B cell (primary cell): ENCODE measurements around the gene WBP4. TPM values are rescaled to one million over a fixed set of nuclear protein-coding genes. Genes with fewer than 3 reads are reported as not detected.

Experiments
- ATAC-seq: fragments of 200-7000 bp; cut with Tn5 transposase; one replicate; pipeline ENCODE4 v1.10.0; 2021; ENCODE audit warnings: low read depth, mild to moderate bottlenecking, moderate number of reproducible peaks, moderate library complexity
- CTCF ChIA-PET: fragments of 350-600 bp; sonication (Branson Sonifier 250); formaldehyde crosslinking; loops from one replicate; lab custom pipeline; 2021; ENCODE audit warnings: antibody characterized with exemption, inconsistent platforms; lab: Charles Lee
- POLR2A ChIA-PET: fragments of 350-600 bp; sonication (Branson Sonifier 250); formaldehyde crosslinking; loops from one replicate; lab custom pipeline; 2021; ENCODE audit warnings: antibody characterized with exemption; lab: Charles Lee
- DNase-seq: peaks from one replicate; pipeline ENCODE4 v3.0.0; 2013
- H2AFZ ChIP-seq: 2 replicates; pipeline ENCODE4 v1.6.1; 2012; ENCODE audit warnings: mild to moderate bottlenecking, low read depth, low read length; ENCODE audit not compliant: insufficient read depth, poor library complexity, severe bottlenecking
- H3K27ac ChIP-seq, 2 donors: 1 replicate in 1 of 2; 2 replicates in 1 of 2; pipeline ENCODE4 v1.5.1; 2012 to 2013; ENCODE audit warnings: low read length in 2 of 2, mild to moderate bottlenecking in 2 of 2, moderate library complexity in 1 of 2
- H3K27me3 ChIP-seq, 4 experiments: fragments of 200-600 bp in 1 of 4; sonication (generic) in 1 of 4; replicated peaks in 1 of 4; 1 replicate in 2 of 4; 2 replicates in 2 of 4; pipeline versions ENCODE4 v1.6.1 to v1.7.0; 2013 to 2016; ENCODE audit warnings: low read length in 3 of 4, mild to moderate bottlenecking in 2 of 4, mixed read lengths in 1 of 4, moderate library complexity in 1 of 4; ENCODE audit not compliant: insufficient read depth in 4 of 4, control insufficient read depth in 3 of 4; ENCODE audit errors: control extremely low read depth in 1 of 4
- H3K36me3 ChIP-seq, 2 experiments: replicated peaks in 1 of 2; 1 replicate in 1 of 2; 2 replicates in 1 of 2; pipeline versions ENCODE4 v1.6.1 to v1.7.1; 2013; ENCODE audit warnings: low read length in 1 of 2; ENCODE audit not compliant: insufficient read depth in 2 of 2, control insufficient read depth in 1 of 2; ENCODE audit errors: control extremely low read depth in 1 of 2, extremely low read depth in 1 of 2
- H3K4me1 ChIP-seq, 2 donors: fragments of 200-600 bp in 1 of 2; sonication (generic) in 1 of 2; 1 replicate in 1 of 2; 2 replicates in 1 of 2; pipeline versions ENCODE4 v1.5.1 to v1.6.1; 2013 to 2017; ENCODE audit warnings: low read length in 2 of 2; ENCODE audit not compliant: control insufficient read depth in 2 of 2, insufficient read depth in 2 of 2
- H3K4me2 ChIP-seq: replicated peaks from 2 replicates; pipeline ENCODE3; 2012; ENCODE audit warnings: mild to moderate bottlenecking, low read depth, low read length; ENCODE audit not compliant: poor library complexity, severe bottlenecking
- H3K4me3 ChIP-seq, 5 experiments: fragments of 200-600 bp in 1 of 5; sonication (generic) in 1 of 5; 1 replicate in 3 of 5; 2 replicates in 2 of 5; pipeline versions ENCODE4 v1.5.1 to v1.7.0; 2011 to 2016; ENCODE audit warnings: low read length in 4 of 5, mild to moderate bottlenecking in 4 of 5, low read depth in 2 of 5, control low read depth in 1 of 5, moderate library complexity in 1 of 5; ENCODE audit not compliant: insufficient read depth in 1 of 5; ENCODE audit errors: control extremely low read depth in 1 of 5, extremely low read depth in 1 of 5
- H3K79me2 ChIP-seq: fragments of 200-600 bp; sonication (generic); one replicate; pipeline ENCODE4 v1.6.0; 2016; ENCODE audit warnings: low read length; ENCODE audit not compliant: control insufficient read depth, insufficient read depth
- H3K9ac ChIP-seq: fragments of 200-600 bp; sonication (generic); 2 replicates; pipeline ENCODE4 v1.6.1; 2017; ENCODE audit warnings: mild to moderate bottlenecking, low read length, moderate library complexity
- H3K9me3 ChIP-seq, 3 donors: one replicate each; pipeline versions ENCODE4 v1.6.1 to v1.7.1; 2013; ENCODE audit warnings: low read length in 2 of 3; ENCODE audit not compliant: control insufficient read depth in 2 of 3, insufficient read depth in 1 of 3; ENCODE audit errors: control extremely low read depth in 1 of 3
- H4K20me1 ChIP-seq: 2 replicates; pipeline ENCODE4 v1.6.0; 2012; ENCODE audit warnings: mild to moderate bottlenecking, low read length; ENCODE audit not compliant: insufficient read depth, control insufficient read depth, poor library complexity, severe bottlenecking
- H3K27ac Mint-ChIP-seq: one replicate; pipeline ENCODE4 v1.8.0; 2021; ENCODE audit warnings: mixed read lengths
- H3K27me3 Mint-ChIP-seq: one replicate; pipeline ENCODE4 v1.8.0; 2021; ENCODE audit warnings: mixed read lengths
- H3K4me1 Mint-ChIP-seq: one replicate; pipeline ENCODE4 v1.8.0; 2021; ENCODE audit warnings: mixed read lengths
- H3K4me3 Mint-ChIP-seq: one replicate; pipeline ENCODE4 v1.8.0; 2021; ENCODE audit warnings: mixed read lengths
- H3K9me3 Mint-ChIP-seq: one replicate; pipeline ENCODE4 v1.8.0; 2022; ENCODE audit warnings: mixed read lengths; ENCODE audit not compliant: insufficient read depth
- CTCF ChIP-seq: fragments of 200-600 bp; IDR thresholded peaks from one replicate; pipeline ENCODE4 v1.8.0; 2022; ENCODE audit warnings: antibody characterized with exemption, mild to moderate bottlenecking
- EZH2 ChIP-seq: IDR thresholded peaks from 2 replicates; pipeline ENCODE4 v1.6.1; 2012; ENCODE audit warnings: borderline replicate concordance, low read depth, mild to moderate bottlenecking, moderate library complexity, low read length; ENCODE audit not compliant: insufficient read depth, poor library complexity, severe bottlenecking
- WGBS: methylation state at CpG from one replicate; pipeline ENCODE4 v1.1.5; 2013; ENCODE audit warnings: missing lambda C conversion rate; ENCODE audit not compliant: insufficient coverage; 5-methylcytosine and 5-hydroxymethylcytosine counted together
- intact Hi-C: fragments of 100-400 bp; cut with micrococcal nuclease; formaldehyde crosslinking; loops from one replicate; pipeline ENCODE4 v1.10.0; 2022
- polyA plus RNA-seq: library from polyadenylated mRNA; depleted of rRNA; stranded (reverse); fragments of >200 nt; gene quantifications from 2 replicates; pipeline ENCODE4 v1.2.3, GENCODE V29; 2012
- total RNA-seq, 2 donors: library from RNA; stranded (reverse); fragments of 120-200 nt in 1 of 2; gene quantifications; 1 replicate in 1 of 2; 2 replicates in 1 of 2; pipeline versions ENCODE4 v1.2.3 to v1.2.4, GENCODE V29; 2013 to 2022

Gene WBP4
- total and polyA plus RNA-seq, 2 donors (not counting 1 experiment from before 2014, with no cell fraction given), result 1.8 to 10.4 TPM

GRCh38 chr13:41052441-41052840 is 8.9 kb upstream of the WBP4 start:
- Histone ChIP-seq H3K36me3 (no peaks in the 10 kb centered on the region), H3K4me1 (peaks cover 31 to 38% of the 10 kb centered on the region in 2 donors), H3K9ac (no peak overlapping the region), H2AFZ (no peak overlapping the region), H3K4me3 (no peak overlapping the region), H3K27me3 (no peaks in the 10 kb centered on the region), H4K20me1 (no peaks in the 10 kb centered on the region), H3K79me2 (peaks cover 87% of the 10 kb centered on the region), H3K4me2 (peak overlapping the region; percentile 68), H3K27ac (no peak overlapping the region), H3K9me3 (peaks cover 0 to 6% (median 0%) of the 10 kb centered on the region in 3 donors)
- Mint-ChIP-seq H3K4me3 (no peak overlapping the region), H3K27me3 (no peaks in the 10 kb centered on the region), H3K27ac (no peak overlapping the region), H3K4me1 (peaks cover 56% of the 10 kb centered on the region), H3K9me3 (no peaks in the 10 kb centered on the region)
- no peak for TF ChIP-seq CTCF
- TF ChIP-seq EZH2, result no peak
- ChIA-PET POLR2A (no interaction called here), CTCF (interaction anchor here (1.1 to 4.6 kb wide), 5 partner anchors 22 to 169 kb away, joined by 5 to 63 read pairs (median 31); partner anchors contain the start of gene ELF1)
- no peak for DNase-seq
- no peak for ATAC-seq
- 100% methylated on average over 2 of the region's 3 CpGs for WGBS
- intact Hi-C loops, result no loop called here

- WGBS, result no CpG with 5 or more reads among the region's 2 CpGs
- Histone ChIP-seq H3K27ac (peak overlapping the region; percentile 53 to 66), H3K4me3 (peak overlapping the region in 3 of 5 experiments; percentile 21 to 38 (median 24)), H3K4me1 (peaks cover 31 to 37% of the 10 kb centered on the region in 2 donors), H3K4me2 (peak overlapping the region; percentile 68), H3K9ac (peak overlapping the region; percentile 44), H2AFZ (no peak overlapping the region), H3K79me2 (peaks cover 87% of the 10 kb centered on the region), H3K9me3 (no peaks in the 10 kb centered on the region), H3K27me3 (no peaks in the 10 kb centered on the region), H3K36me3 (no peaks in the 10 kb centered on the region), H4K20me1 (no peaks in the 10 kb centered on the region)
- Mint-ChIP-seq H3K4me1 (peaks cover 62% of the 10 kb centered on the region), H3K4me3 (peak overlapping the region; percentile 82), H3K27ac (peak overlapping the region; percentile 90), H3K9me3 (no peaks in the 10 kb centered on the region), H3K27me3 (no peaks in the 10 kb centered on the region)
- ATAC-seq (peak; percentile 94), DNase-seq (peak; percentile 79)
- intact Hi-C loops, result loop anchor here (1.0 kb wide), 1 partner anchor 34 kb away; the partner anchor contains the start of gene ELF1
- TF ChIP-seq EZH2 (no peak), CTCF (no peak)
- ChIA-PET CTCF (interaction anchor here (0.6 to 4.6 kb wide), 30 partner anchors 8 to 281 kb away, joined by 3 to 63 read pairs (median 6); partner anchors contain the start of genes ELF1 and SLC25A15), POLR2A (interaction anchor here (0.8 to 0.9 kb wide), 2 partner anchors 41 to 79 kb away, joined by 3 read pairs; no protein-coding TSS in a partner anchor)
Measured at GRCh38 chr13:41053384-41053826, 7.9 kb upstream of the WBP4 start.
